GM12865 (cell line): ENCODE measurements around the gene TMX1.

Source experiments
- DNase-seq: peaks from one replicate; pipeline ENCODE4 v3.0.0; 2010; ENCODE audit warnings: low read depth
- H3K4me3 ChIP-seq: 2 replicates; pipeline ENCODE4 v1.5.1; 2011; ENCODE audit warnings: mild to moderate bottlenecking, low read depth, low read length, control low read depth
- TF ChIP-seq, protein P1 (sequence below): IDR thresholded peaks from 2 replicates; pipeline ENCODE4 v1.5.1; 2011; ENCODE audit warnings: low read length, control low read depth, low read depth, inconsistent platforms; ENCODE audit not compliant: insufficient read depth; ENCODE audit errors: missing control alignments

Gene TMX1

DNA sequence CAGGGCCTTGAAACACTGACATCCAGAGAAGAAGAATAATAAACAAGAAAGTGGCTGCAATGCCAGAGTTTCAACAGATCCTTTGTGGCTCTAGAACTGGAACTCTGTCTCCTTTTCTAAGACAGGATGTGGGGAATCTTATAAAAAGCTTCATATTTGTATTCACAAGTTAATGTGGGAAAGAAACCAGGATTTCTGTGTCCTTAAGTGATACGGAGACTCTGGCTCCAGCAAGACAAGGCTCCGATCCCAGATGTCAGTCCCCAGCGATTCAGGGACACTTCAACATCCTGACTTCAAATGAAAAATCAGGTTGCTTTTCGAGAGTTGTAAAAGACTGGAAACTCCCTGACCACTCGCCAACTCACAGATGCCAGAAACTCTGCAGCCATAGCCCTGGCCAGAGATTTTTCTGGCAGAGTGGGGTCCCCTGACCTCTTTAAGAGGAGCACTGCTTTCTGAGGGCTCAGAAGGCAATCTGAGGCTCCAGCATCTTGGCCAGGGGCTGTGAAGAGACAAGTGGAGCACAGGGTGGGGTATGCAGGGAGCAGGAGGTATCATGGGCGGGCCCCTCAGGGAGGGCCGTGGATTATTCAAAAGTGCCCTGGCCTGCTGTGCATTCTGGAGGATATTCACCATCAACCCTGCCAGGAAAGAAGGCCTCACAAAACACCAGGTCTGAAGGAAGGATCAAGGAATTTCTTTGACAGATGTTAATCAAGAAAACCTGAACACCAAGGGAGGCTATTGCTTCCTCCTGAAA, 53.3 kb downstream of the TMX1 start:
- no peak overlapping the region for H3K4me3 ChIP-seq
- DNase-seq: no peak
- TF ChIP-seq, protein P1, sequence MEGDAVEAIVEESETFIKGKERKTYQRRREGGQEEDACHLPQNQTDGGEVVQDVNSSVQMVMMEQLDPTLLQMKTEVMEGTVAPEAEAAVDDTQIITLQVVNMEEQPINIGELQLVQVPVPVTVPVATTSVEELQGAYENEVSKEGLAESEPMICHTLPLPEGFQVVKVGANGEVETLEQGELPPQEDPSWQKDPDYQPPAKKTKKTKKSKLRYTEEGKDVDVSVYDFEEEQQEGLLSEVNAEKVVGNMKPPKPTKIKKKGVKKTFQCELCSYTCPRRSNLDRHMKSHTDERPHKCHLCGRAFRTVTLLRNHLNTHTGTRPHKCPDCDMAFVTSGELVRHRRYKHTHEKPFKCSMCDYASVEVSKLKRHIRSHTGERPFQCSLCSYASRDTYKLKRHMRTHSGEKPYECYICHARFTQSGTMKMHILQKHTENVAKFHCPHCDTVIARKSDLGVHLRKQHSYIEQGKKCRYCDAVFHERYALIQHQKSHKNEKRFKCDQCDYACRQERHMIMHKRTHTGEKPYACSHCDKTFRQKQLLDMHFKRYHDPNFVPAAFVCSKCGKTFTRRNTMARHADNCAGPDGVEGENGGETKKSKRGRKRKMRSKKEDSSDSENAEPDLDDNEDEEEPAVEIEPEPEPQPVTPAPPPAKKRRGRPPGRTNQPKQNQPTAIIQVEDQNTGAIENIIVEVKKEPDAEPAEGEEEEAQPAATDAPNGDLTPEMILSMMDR: no peak

DNA sequence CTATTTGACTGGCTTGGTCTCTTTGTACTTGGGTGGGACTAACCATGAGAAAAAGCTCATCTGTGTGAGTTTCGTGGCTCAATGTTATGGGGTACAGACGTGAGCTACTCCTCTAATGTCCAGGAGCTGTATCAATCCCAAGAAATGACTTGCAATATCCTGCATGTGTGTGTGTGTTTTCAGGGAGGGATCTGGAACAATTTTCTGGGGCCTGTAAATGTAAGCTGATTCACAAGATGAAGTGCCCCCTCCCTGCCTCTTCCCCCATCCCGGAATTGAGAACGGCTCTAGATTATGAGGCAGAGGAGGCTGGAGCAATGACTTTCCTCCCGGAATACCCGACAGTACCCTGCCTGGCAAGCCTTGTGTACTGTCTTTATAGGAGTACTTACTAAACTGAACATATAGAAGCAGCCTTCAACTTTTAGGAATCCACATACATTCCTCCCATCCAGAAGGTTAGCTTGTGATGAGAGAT, 53.9 kb downstream of the TMX1 start:
- no peak overlapping the region for H3K4me3 ChIP-seq
- TF ChIP-seq, protein P1: no peak
- DNase-seq: no peak

DNA sequence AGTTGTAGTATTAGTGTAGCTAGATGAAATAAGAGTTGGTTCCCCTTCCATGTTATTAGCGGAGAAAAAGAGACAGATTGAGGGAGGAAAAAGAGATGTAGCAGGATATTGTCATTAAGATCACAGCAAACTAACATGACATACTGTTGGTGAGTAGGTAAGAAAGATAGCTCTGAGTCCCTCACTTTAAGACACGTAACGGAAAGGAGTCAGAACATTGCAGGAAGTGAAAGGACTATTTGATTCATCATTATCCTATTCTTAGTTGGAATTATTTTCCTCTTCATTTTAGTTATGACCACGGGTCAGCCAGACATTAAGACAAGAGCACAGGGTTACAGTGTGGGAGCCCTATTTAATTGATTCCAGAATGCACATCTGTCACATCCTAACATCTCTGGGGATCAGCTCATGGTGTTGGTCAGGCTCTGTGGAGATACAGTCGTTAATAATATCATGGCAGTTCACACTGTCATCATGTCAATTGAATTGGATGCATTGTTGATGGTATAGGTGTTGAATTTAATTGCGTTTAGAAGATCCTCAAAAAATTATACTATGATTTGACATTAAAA, 55.0 kb downstream of the TMX1 start:
- H3K4me3 ChIP-seq: no peak overlapping the region
- DNase-seq: peak; percentile 21
- TF ChIP-seq, protein P1: no peak

DNA sequence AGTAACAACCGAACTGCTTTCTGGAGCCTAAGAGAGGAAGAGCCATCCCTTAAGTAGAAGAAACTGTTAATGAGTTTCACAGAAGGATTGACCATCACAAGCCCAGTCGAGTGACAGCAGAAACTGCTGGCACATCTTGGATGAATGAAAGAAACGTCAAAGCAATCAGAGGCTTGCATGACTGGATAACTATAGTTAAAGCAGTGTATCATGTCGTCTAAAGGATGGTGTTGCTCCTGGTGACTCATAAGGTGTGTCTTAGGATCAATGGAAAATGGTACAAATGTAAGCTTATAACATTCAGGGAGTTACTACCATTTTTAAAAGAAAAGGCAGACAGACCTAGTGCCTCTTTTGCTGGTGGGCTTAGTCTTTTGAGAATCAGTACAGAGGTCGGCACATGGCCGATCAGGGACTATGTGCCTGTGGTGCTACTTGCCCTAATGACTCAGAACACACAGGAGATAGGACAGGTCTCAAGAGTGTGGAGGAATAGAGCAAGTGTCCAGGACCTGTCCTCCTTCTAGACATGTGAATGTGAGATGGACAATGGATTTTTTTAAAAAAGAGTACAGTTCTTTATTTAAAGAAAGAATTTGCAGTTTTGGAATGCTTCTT, 55.7 kb downstream of the TMX1 start:
- no peak for DNase-seq
- TF ChIP-seq, protein P1: no peak
- no peak overlapping the region for H3K4me3 ChIP-seq

DNA sequence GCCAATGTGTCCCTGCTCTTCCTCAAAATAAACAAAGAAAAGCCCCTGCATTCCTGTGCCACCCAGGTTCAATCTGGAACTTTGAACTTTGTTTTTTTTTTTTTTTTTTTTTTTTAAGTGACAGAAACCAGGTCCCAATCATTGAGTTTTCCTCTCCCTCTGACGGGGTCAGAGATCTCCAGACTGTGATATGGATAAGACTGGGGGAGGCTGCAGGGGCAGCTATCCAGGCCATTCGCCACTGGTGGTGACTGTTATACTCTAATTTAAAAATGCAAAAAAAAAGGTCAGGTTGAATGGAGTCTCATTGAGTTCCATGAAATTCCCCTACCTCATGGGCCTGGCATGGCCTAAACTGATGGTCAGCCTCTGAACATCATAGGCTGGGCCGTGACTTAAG, 57.0 kb downstream of the TMX1 start:
- no peak overlapping the region for H3K4me3 ChIP-seq
- TF ChIP-seq, protein P1: no peak
- DNase-seq: no peak

DNA sequence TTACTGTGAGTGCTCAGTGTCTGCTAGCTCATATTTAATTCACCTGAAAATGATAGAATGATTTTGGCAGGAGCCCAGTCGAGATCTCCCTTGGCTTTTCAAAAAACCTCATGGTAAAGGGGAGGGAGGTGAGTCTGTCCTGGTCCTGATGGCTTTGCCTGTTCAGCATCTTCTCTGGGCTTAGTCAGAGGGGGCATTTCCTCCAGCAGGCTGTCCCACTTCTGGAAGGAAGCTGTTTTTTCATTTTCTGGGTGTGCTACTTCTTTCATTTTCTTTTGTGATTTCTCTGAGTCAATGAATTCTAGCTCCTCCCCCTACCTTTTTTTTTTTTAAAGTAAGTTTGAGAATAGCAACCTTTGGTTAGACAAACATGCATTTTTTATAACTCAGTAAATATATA, 58.8 kb downstream of the TMX1 start:
- peak; percentile 50 for DNase-seq
- TF ChIP-seq, protein P1: no peak
- no peak overlapping the region for H3K4me3 ChIP-seq
